ENCODE measurements around the gene GATAD2A. TPM values are rescaled to one million over a fixed set of nuclear protein-coding genes. Genes with fewer than 3 reads are reported as not detected.

GATAD2A gene
- total and polyA plus RNA-seq, 9 of the 15 experiments (the other 6 are each of a cell fraction or from before 2014, with no cell fraction given), result 2.4 to 226 (median 44.2) TPM

GRCh38 chr19:19385131-19385895 is 20.2 kb upstream of the GATAD2A start (continued):
- TF ChIP-seq ZNF609 (CRISPR knock-in tag; IDR thresholded peaks at IDR 0.05; ENCODE audit: borderline replicate concordance) (no peak), HMG20B (CRISPR knock-in tag; IDR thresholded peaks at IDR 0.05) (no peak), ZKSCAN1 (IDR thresholded peaks at IDR 0.05; ENCODE audit: low read depth, low read length) (peak; percentile 47; the same call in 1 of the 2 replicates), SMAD2 (IDR thresholded peaks at IDR 0.05; ENCODE audit: low read depth, low read length) (no peak), GABPB2 (CRISPR knock-in tag; conservative IDR thresholded peaks at IDR 0.05) (no peak), HDAC8 (tag; IDR thresholded peaks at IDR 0.05) (peak; percentile 81; the same call in 1 of the 2 replicates), MAFF (IDR thresholded peaks at IDR 0.05; ENCODE audit: low read length) (no peak), RBM25 (IDR thresholded peaks at IDR 0.05; ENCODE audit: low read depth, low read length, severe bottlenecking) (peak; percentile 99), CREB5 (CRISPR knock-in tag; IDR thresholded peaks at IDR 0.05) (no peak), KLF13 (tag; IDR thresholded peaks at IDR 0.05; ENCODE audit: borderline replicate concordance, low read depth) (peak; percentile 61; the same call in 1 of the 2 replicates), ZNF444 (CRISPR knock-in tag; IDR thresholded peaks at IDR 0.05) (no peak), ELF2 (CRISPR knock-in tag; IDR thresholded peaks at IDR 0.05) (peak; percentile 98), ZBTB7A (IDR thresholded peaks at IDR 0.05; ENCODE audit: borderline replicate concordance, control insufficient read depth, low read depth, low read length) (peak; percentile 94; the same call in 1 of the 2 replicates), BRF2 (IDR thresholded peaks at IDR 0.05; ENCODE audit: borderline replicate concordance, insufficient read depth, insufficient read length) (no peak), ZBTB8A (IDR thresholded peaks at IDR 0.05; ENCODE audit: partially characterized antibody) (no peak), ZBTB2 (IDR thresholded peaks at IDR 0.05) (no peak), RB1 (IDR thresholded peaks at IDR 0.05; ENCODE audit: low read depth) (peak; percentile 70)
